H9 (cell line): ENCODE results near the gene DIAPH2. TPM values are rescaled to one million over a fixed set of nuclear protein-coding genes. Genes with fewer than 3 reads are reported as not detected.

Source experiments
- DNase-seq: peaks from one replicate; pipeline ENCODE4 v3.0.0-alpha.2; 2017
- H2AFZ ChIP-seq: one replicate; pipeline ENCODE4 v1.6.1; 2013; ENCODE audit warnings: mild to moderate bottlenecking, low read length, control low read depth, moderate library complexity
- H2AK5ac ChIP-seq: 2 replicates; pipeline ENCODE4 v1.6.1; 2013; ENCODE audit warnings: low read length, control low read depth, mixed read lengths; ENCODE audit not compliant: insufficient read length
- H2BK120ac ChIP-seq: one replicate; pipeline ENCODE4 v1.6.1; 2013; ENCODE audit warnings: low read depth, mild to moderate bottlenecking, low read length, control low read depth, inconsistent platforms; ENCODE audit not compliant: poor library complexity, severe bottlenecking
- H2BK12ac ChIP-seq: 2 replicates; pipeline ENCODE4 v1.6.1; 2013; ENCODE audit warnings: low read length, control low read depth, mixed read lengths, low read depth; ENCODE audit not compliant: insufficient read length
- H2BK15ac ChIP-seq: 2 replicates; pipeline ENCODE4 v1.6.1; 2013; ENCODE audit warnings: low read depth, low read length, control low read depth
- H2BK20ac ChIP-seq: one replicate; pipeline ENCODE4 v1.6.1; 2013; ENCODE audit warnings: low read depth, mild to moderate bottlenecking, low read length, control low read depth, inconsistent platforms; ENCODE audit not compliant: poor library complexity, severe bottlenecking
- H2BK5ac ChIP-seq: 2 replicates; pipeline ENCODE4 v1.6.1; 2013; ENCODE audit warnings: low read length, control low read depth, mixed read lengths; ENCODE audit not compliant: insufficient read length
- H3K14ac ChIP-seq: 2 replicates; pipeline ENCODE4 v1.6.1; 2013; ENCODE audit warnings: low read length, control low read depth; ENCODE audit not compliant: insufficient read depth
- H3K18ac ChIP-seq: 2 replicates; pipeline ENCODE4 v1.6.1; 2013; ENCODE audit warnings: low read depth, mild to moderate bottlenecking, mixed read lengths, low read length, control low read depth; ENCODE audit not compliant: insufficient read length
- H3K23ac ChIP-seq: 2 replicates; pipeline ENCODE4 v1.6.1; 2013; ENCODE audit warnings: low read length, control low read depth, mixed read lengths, low read depth; ENCODE audit not compliant: insufficient read length
- H3K23me2 ChIP-seq: 2 replicates; pipeline ENCODE4 v1.6.1; 2013; ENCODE audit warnings: low read depth, mild to moderate bottlenecking, mixed read lengths, low read length, control low read depth; ENCODE audit not compliant: insufficient read length, poor library complexity, severe bottlenecking
- H3K27ac ChIP-seq: 2 replicates; pipeline ENCODE4 v1.5.1; 2013; ENCODE audit warnings: low read length, control low read depth, mixed read lengths, low read depth; ENCODE audit not compliant: insufficient read length
- H3K27me3 ChIP-seq: 2 replicates; pipeline ENCODE4 v1.6.1; 2013; ENCODE audit warnings: low read length, control low read depth, inconsistent platforms; ENCODE audit not compliant: insufficient read depth
- H3K4ac ChIP-seq: 2 replicates; pipeline ENCODE4 v1.6.1; 2013; ENCODE audit warnings: low read depth, mild to moderate bottlenecking, control low read depth, inconsistent platforms, low read length, moderate library complexity
- H3K4me1 ChIP-seq: 2 replicates; pipeline ENCODE4 v1.6.1; 2013; ENCODE audit warnings: low read length, control low read depth, inconsistent platforms; ENCODE audit not compliant: insufficient read depth
- H3K4me2 ChIP-seq: 2 replicates; pipeline ENCODE4 v1.6.1; 2013; ENCODE audit warnings: low read length, control low read depth, mixed read lengths; ENCODE audit not compliant: insufficient read length, insufficient read depth
- H3K56ac ChIP-seq: 2 replicates; pipeline ENCODE4 v1.6.1; 2013; ENCODE audit warnings: low read depth, mild to moderate bottlenecking, mixed read lengths, low read length, control low read depth; ENCODE audit not compliant: insufficient read length
- H3K79me1 ChIP-seq: 2 replicates; pipeline ENCODE4 v1.6.1; 2013; ENCODE audit warnings: low read depth, mild to moderate bottlenecking, moderate library complexity, low read length, control low read depth, inconsistent platforms; ENCODE audit not compliant: insufficient read depth, poor library complexity, severe bottlenecking
- H3K79me2 ChIP-seq: 2 replicates; pipeline ENCODE4 v1.6.1; 2013; ENCODE audit warnings: low read length, control low read depth, inconsistent platforms; ENCODE audit not compliant: insufficient read depth
- H3K9ac ChIP-seq: 2 replicates; pipeline ENCODE4 v1.6.1; 2013; ENCODE audit warnings: low read length, control low read depth, mixed read lengths; ENCODE audit not compliant: insufficient read length; ENCODE audit errors: extremely low read depth
- H3K9me3 ChIP-seq: one replicate; pipeline ENCODE4 v1.6.1; 2013; ENCODE audit warnings: low read depth, low read length, inconsistent platforms; ENCODE audit not compliant: control insufficient read depth
- H3T11ph ChIP-seq: one replicate; pipeline ENCODE4 v1.6.1; 2013; ENCODE audit warnings: mild to moderate bottlenecking, low read length, control low read depth, inconsistent platforms
- H4K20me1 ChIP-seq: one replicate; pipeline ENCODE4 v1.6.1; 2013; ENCODE audit not compliant: control insufficient read depth, insufficient read length, insufficient read depth
- H4K5ac ChIP-seq: 2 replicates; pipeline ENCODE4 v1.6.1; 2013; ENCODE audit warnings: low read depth, mild to moderate bottlenecking, mixed read lengths, low read length, control low read depth; ENCODE audit not compliant: insufficient read length
- H4K8ac ChIP-seq: replicated peaks from 2 replicates; pipeline ENCODE4 v1.6.1; 2013; ENCODE audit warnings: low read length, control low read depth, mixed read lengths, low read depth; ENCODE audit not compliant: insufficient read length
- H4K91ac ChIP-seq: 2 replicates; pipeline ENCODE4 v1.6.1; 2013; ENCODE audit warnings: low read depth, mild to moderate bottlenecking, moderate library complexity, mixed read lengths, low read length, control low read depth; ENCODE audit not compliant: insufficient read length
- H3K27ac Mint-ChIP-seq, 3 experiments: 2 replicates in 2 of 3; 3 replicates in 1 of 3; pipeline ENCODE4 v1.8.0; 2020 to 2021; ENCODE audit warnings: mixed read lengths in 3 of 3, mild to moderate bottlenecking in 1 of 3, moderate library complexity in 1 of 3
- H3K27me3 Mint-ChIP-seq: 2 replicates; pipeline ENCODE4 v1.8.0; 2021; ENCODE audit warnings: low read depth, mild to moderate bottlenecking, moderate library complexity, mixed read lengths
- H3K36me3 Mint-ChIP-seq, 3 experiments: 2 replicates in 2 of 3; 3 replicates in 1 of 3; pipeline ENCODE4 v1.8.0; 2020 to 2021; ENCODE audit warnings: low read depth in 3 of 3, mixed read lengths in 3 of 3; ENCODE audit not compliant: insufficient read depth in 1 of 3
- H3K4me1 Mint-ChIP-seq, 2 experiments: 2 replicates each; pipeline ENCODE4 v1.8.0; 2020; ENCODE audit warnings: mixed read lengths in 2 of 2
- H3K4me3 Mint-ChIP-seq, 2 experiments: 2 replicates in 1 of 2; 3 replicates in 1 of 2; pipeline ENCODE4 v1.8.0; 2020 to 2021; ENCODE audit warnings: mild to moderate bottlenecking in 2 of 2, mixed read lengths in 2 of 2, moderate library complexity in 1 of 2
- H3K9me3 Mint-ChIP-seq, 2 experiments: 2 replicates in 1 of 2; 3 replicates in 1 of 2; pipeline ENCODE4 v1.8.0; 2020; ENCODE audit warnings: mild to moderate bottlenecking in 2 of 2, mixed read lengths in 2 of 2, moderate library complexity in 1 of 2
- CTCF ChIP-seq: fragments of 200-600 bp; sonication (generic); conservative IDR thresholded peaks from 3 replicates; pipeline ENCODE4 v1.8.0; 2021; ENCODE audit warnings: antibody characterized with exemption, mild to moderate bottlenecking
- WGBS: extraction: QIAGEN DNeasy Blood & Tissue Kit; methylation state at CpG from one replicate; pipeline ENCODE4 v1.1.7; 2013; ENCODE audit warnings: missing lambda C conversion rate, low lambda C conversion rate, mixed read lengths; ENCODE audit not compliant: insufficient read length; ENCODE audit errors: extremely low coverage; 5-methylcytosine and 5-hydroxymethylcytosine counted together
- total RNA-seq: library from RNA; stranded (reverse); gene quantifications from 2 replicates; pipeline ENCODE4 v1.2.1, GENCODE V29; 2021

DIAPH2 gene
- total RNA-seq, 1 experiment from 2014 or later, result 45.4 TPM

DNA sequence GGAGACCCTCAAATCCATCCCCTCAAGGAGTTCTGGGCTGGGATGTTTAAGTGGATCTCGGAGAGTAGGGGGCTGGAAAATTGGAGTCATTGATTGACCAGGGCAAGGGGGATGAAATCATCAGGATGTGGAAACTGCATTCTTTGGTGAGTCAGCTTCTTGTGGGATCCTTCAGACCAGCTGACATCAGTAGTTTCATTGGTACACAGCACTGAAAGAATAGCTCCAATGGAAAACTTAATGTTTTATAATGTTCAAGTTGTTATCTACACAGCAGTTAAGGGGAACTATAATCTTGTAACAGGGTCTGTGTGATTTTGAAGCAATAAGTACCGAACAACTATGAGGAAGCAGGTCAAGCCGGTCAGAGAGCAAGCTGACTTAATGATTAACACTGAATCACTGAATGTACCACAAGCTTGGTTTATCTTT lies 705.1 kb downstream of the DIAPH2 start:
- Histone ChIP-seq H4K8ac (no peak overlapping the region), H3K23me2 (no peaks in the 10 kb centered on the region), H3K27me3 (no peaks in the 10 kb centered on the region), H3K9ac (no peak overlapping the region), H3K23ac (no peak overlapping the region), H3K4me2 (no peak overlapping the region), H3K9me3 (no peaks in the 10 kb centered on the region), H4K20me1 (no peaks in the 10 kb centered on the region), H2BK15ac (no peak overlapping the region), H4K91ac (no peak overlapping the region), H3K4ac (no peak overlapping the region), H4K5ac (no peak overlapping the region), H3K27ac (no peak overlapping the region), H2BK5ac (no peak overlapping the region), H3K18ac (no peak overlapping the region), H2BK120ac (no peak overlapping the region), H2BK12ac (no peak overlapping the region), H2BK20ac (no peak overlapping the region), H2AK5ac (no peak overlapping the region), H3K79me2 (no peaks in the 10 kb centered on the region), H3K79me1 (no peaks in the 10 kb centered on the region), H3K4me1 (no peaks in the 10 kb centered on the region), H3K56ac (no peak overlapping the region), H3T11ph (no peak overlapping the region), H3K14ac (no peak overlapping the region), H2AFZ (no peak overlapping the region)
- no peak for DNase-seq
- H3K4me1 Mint-ChIP-seq, result peaks cover 9 to 11% of the 10 kb centered on the region in 2 experiments
- TF ChIP-seq CTCF, result no peak
- peaks cover 0 to 4% of the 10 kb centered on the region in 2 experiments; a peak in 2 of 5 replicates for H3K9me3 Mint-ChIP-seq
- WGBS, result no CpG with 5 or more reads among the region's 3 CpGs
- H3K4me3 Mint-ChIP-seq, result no peak overlapping the region
- H3K27me3 Mint-ChIP-seq, result no peaks in the 10 kb centered on the region
- peak overlapping the region; percentile 4 to 76 (median 62); a peak in 5 of 7 replicates for H3K27ac Mint-ChIP-seq
- H3K36me3 Mint-ChIP-seq, result peaks cover 13 to 56% (median 43%) of the 10 kb centered on the region in 3 experiments; a peak in 6 of 7 replicates
